Measurements from ENCODE around the gene CMC4.

CMC4 gene

GRCh38 chrX:155052738-155053498, 18.0 kb downstream of the CMC4 start:
- H3K79me2 ChIP-seq (ENCODE audit: insufficient read depth, low read length): no peaks in the 10 kb centered on the region
- no peaks in the 10 kb centered on the region for H3F3A ChIP-seq (ENCODE audit: insufficient read depth)
- no peaks in the 10 kb centered on the region for H3K9me2 ChIP-seq (replicated peaks; ENCODE audit: insufficient read depth, low read length)
- no peak overlapping the region for H3K27ac ChIP-seq (ENCODE audit: low read depth, low read length)
- H2AFZ ChIP-seq (ENCODE audit: low read depth, low read length, severe bottlenecking): no peak overlapping the region
- H3K4me3 ChIP-seq (ENCODE audit: insufficient read depth, low read length, poor library complexity, severe bottlenecking): no peak overlapping the region
- no peaks in the 10 kb centered on the region for H3K9me3 ChIP-seq (ENCODE audit: insufficient read depth, low read length)
- no peaks in the 10 kb centered on the region for H3K27me3 ChIP-seq (ENCODE audit: low read length)
- TF ChIP-seq EZH2phosphoT487 (conservative IDR thresholded peaks at IDR 0.05; ENCODE audit: low read length): no peak
- no peaks in the 10 kb centered on the region for H3K36me3 ChIP-seq (ENCODE audit: low read length)
- H3K4me2 ChIP-seq (ENCODE audit: low read depth, low read length, poor library complexity, severe bottlenecking): no peak overlapping the region
- no peak overlapping the region for H3K9ac ChIP-seq (ENCODE audit: low read length)
- H4K20me1 ChIP-seq (ENCODE audit: low read depth, low read length): no peaks in the 10 kb centered on the region

- Histone ChIP-seq H3K9me3 (ENCODE audit: insufficient read depth, low read length) (no peaks in the 10 kb centered on the region), H3K27me3 (ENCODE audit: low read length) (no peaks in the 10 kb centered on the region), H3K4me2 (ENCODE audit: low read depth, low read length, poor library complexity, severe bottlenecking) (no peak overlapping the region), H4K20me1 (ENCODE audit: low read depth, low read length) (no peaks in the 10 kb centered on the region), H2AFZ (ENCODE audit: low read depth, low read length, severe bottlenecking) (no peak overlapping the region), H3K27ac (ENCODE audit: low read depth, low read length) (no peak overlapping the region), H3K9ac (ENCODE audit: low read length) (no peak overlapping the region), H3K79me2 (ENCODE audit: insufficient read depth, low read length) (no peaks in the 10 kb centered on the region), H3K9me2 (replicated peaks; ENCODE audit: insufficient read depth, low read length) (no peaks in the 10 kb centered on the region), H3F3A (ENCODE audit: insufficient read depth) (no peaks in the 10 kb centered on the region), H3K36me3 (ENCODE audit: low read length) (no peaks in the 10 kb centered on the region), H3K4me3 (ENCODE audit: insufficient read depth, low read length, poor library complexity, severe bottlenecking) (no peak overlapping the region)
- TF ChIP-seq CTCF (IDR thresholded peaks at IDR 0.05; ENCODE audit: insufficient read depth, low read length, poor library complexity, severe bottlenecking) (peak; percentile 38), EZH2phosphoT487 (conservative IDR thresholded peaks at IDR 0.05; ENCODE audit: low read length) (no peak)
Observed at GRCh38 chrX:155048977-155049619, 21.8 kb downstream of the CMC4 start.

- no peak for TF ChIP-seq EZH2phosphoT487 (conservative IDR thresholded peaks at IDR 0.05; ENCODE audit: low read length)
- H2AFZ ChIP-seq (ENCODE audit: low read depth, low read length, severe bottlenecking): no peak overlapping the region
- no peaks in the 10 kb centered on the region for H4K20me1 ChIP-seq (ENCODE audit: low read depth, low read length)
- H3K27ac ChIP-seq (ENCODE audit: low read depth, low read length): no peak overlapping the region
- H3F3A ChIP-seq (ENCODE audit: insufficient read depth): no peaks in the 10 kb centered on the region
- no peaks in the 10 kb centered on the region for H3K9me2 ChIP-seq (replicated peaks; ENCODE audit: insufficient read depth, low read length)
- H3K9ac ChIP-seq (ENCODE audit: low read length): no peak overlapping the region
- no peaks in the 10 kb centered on the region for H3K36me3 ChIP-seq (ENCODE audit: low read length)
- H3K79me2 ChIP-seq (ENCODE audit: insufficient read depth, low read length): no peaks in the 10 kb centered on the region
- H3K9me3 ChIP-seq (ENCODE audit: insufficient read depth, low read length): no peaks in the 10 kb centered on the region
- H3K27me3 ChIP-seq (ENCODE audit: low read length): no peaks in the 10 kb centered on the region
- no peak overlapping the region for H3K4me2 ChIP-seq (ENCODE audit: low read depth, low read length, poor library complexity, severe bottlenecking)
- H3K4me3 ChIP-seq (ENCODE audit: insufficient read depth, low read length, poor library complexity, severe bottlenecking): no peak overlapping the region
Observed at GRCh38 chrX:155046811-155047528, 24.0 kb downstream of the CMC4 start.

GRCh38 chrX:155046129-155046810, 24.7 kb downstream of the CMC4 start:
- H3K4me3 ChIP-seq (ENCODE audit: insufficient read depth, low read length, poor library complexity, severe bottlenecking): no peak overlapping the region
- no peak overlapping the region for H3K27ac ChIP-seq (ENCODE audit: low read depth, low read length)
- H3K9me2 ChIP-seq (replicated peaks; ENCODE audit: insufficient read depth, low read length): no peaks in the 10 kb centered on the region
- no peaks in the 10 kb centered on the region for H3K79me2 ChIP-seq (ENCODE audit: insufficient read depth, low read length)
- H3K27me3 ChIP-seq (ENCODE audit: low read length): no peaks in the 10 kb centered on the region
- H3K4me2 ChIP-seq (ENCODE audit: low read depth, low read length, poor library complexity, severe bottlenecking): no peak overlapping the region
- no peak for TF ChIP-seq CTCF (IDR thresholded peaks at IDR 0.05; ENCODE audit: insufficient read depth, low read length, poor library complexity, severe bottlenecking)
- no peak for TF ChIP-seq EZH2phosphoT487 (conservative IDR thresholded peaks at IDR 0.05; ENCODE audit: low read length)
- no peaks in the 10 kb centered on the region for H3K9me3 ChIP-seq (ENCODE audit: insufficient read depth, low read length)
- no peak overlapping the region for H2AFZ ChIP-seq (ENCODE audit: low read depth, low read length, severe bottlenecking)
- H3K9ac ChIP-seq (ENCODE audit: low read length): no peak overlapping the region
- H3K36me3 ChIP-seq (ENCODE audit: low read length): no peaks in the 10 kb centered on the region
- no peaks in the 10 kb centered on the region for H3F3A ChIP-seq (ENCODE audit: insufficient read depth)
- H4K20me1 ChIP-seq (ENCODE audit: low read depth, low read length): no peaks in the 10 kb centered on the region

All from SU-DHL-6 (cell line).